Measurements from ENCODE around the gene MGAT3.

Gene MGAT3

DNA sequence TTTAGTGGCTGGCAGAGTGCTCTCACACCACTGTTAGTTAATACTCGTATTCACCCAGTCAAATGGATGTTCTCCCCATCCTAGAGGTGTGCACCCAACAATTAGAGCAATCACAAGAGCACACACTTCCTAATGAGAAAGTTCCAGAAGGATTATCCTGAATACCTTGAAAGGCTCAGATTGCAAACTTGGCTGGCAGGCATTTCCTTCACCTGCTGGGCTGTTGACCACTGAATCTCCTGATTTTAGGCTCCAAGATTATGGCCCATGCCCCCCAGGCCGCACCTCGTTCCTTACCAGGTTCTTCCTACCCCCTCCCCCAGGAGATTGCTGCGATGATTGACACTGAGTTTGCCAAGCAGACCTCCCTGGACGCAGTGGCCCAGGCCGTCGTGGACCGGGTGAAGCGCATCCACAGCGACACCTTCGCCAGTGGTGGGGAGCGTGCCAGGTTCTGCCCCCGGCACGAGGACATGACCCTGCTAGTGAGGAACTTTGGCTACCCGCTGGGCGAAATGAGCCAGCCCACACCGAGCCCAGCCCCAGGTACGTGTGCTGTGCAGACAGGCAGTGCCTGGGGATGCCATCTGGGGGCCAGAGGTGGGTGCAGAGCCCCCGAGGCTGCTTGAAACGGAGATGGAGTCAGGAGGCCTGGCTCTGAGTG, 30.3 kb upstream of the MGAT3 start:
- no peaks in the 10 kb centered on the region for H3K9me3 ChIP-seq (ENCODE audit: insufficient read depth, low read depth, low read length)
- no peak overlapping the region for H3K9ac ChIP-seq (ENCODE audit: low read depth, low read length, poor library complexity, severe bottlenecking)
- H3K4me3 ChIP-seq (ENCODE audit: low read length, poor library complexity, severe bottlenecking), result no peak overlapping the region
- H3K36me3 ChIP-seq (ENCODE audit: insufficient read depth, low read length), result peaks cover 23% of the 10 kb centered on the region; the same call in 1 of the 2 replicates
- H4K20me1 ChIP-seq (ENCODE audit: insufficient read depth, low read length, poor library complexity, severe bottlenecking), result no peaks in the 10 kb centered on the region
- no peaks in the 10 kb centered on the region for H3K79me2 ChIP-seq (ENCODE audit: insufficient read depth, low read length)
- H3K9me2 ChIP-seq (replicated peaks; ENCODE audit: low read depth, low read length), result no peaks in the 10 kb centered on the region
- no peak overlapping the region for H2AFZ ChIP-seq (ENCODE audit: low read length)
- no peak overlapping the region for H3K4me2 ChIP-seq (ENCODE audit: low read depth, low read length, poor library complexity, severe bottlenecking)
- TF ChIP-seq, protein P1, sequence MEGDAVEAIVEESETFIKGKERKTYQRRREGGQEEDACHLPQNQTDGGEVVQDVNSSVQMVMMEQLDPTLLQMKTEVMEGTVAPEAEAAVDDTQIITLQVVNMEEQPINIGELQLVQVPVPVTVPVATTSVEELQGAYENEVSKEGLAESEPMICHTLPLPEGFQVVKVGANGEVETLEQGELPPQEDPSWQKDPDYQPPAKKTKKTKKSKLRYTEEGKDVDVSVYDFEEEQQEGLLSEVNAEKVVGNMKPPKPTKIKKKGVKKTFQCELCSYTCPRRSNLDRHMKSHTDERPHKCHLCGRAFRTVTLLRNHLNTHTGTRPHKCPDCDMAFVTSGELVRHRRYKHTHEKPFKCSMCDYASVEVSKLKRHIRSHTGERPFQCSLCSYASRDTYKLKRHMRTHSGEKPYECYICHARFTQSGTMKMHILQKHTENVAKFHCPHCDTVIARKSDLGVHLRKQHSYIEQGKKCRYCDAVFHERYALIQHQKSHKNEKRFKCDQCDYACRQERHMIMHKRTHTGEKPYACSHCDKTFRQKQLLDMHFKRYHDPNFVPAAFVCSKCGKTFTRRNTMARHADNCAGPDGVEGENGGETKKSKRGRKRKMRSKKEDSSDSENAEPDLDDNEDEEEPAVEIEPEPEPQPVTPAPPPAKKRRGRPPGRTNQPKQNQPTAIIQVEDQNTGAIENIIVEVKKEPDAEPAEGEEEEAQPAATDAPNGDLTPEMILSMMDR (conservative IDR thresholded peaks at IDR 0.05; ENCODE audit: low read length), result no peak
- TF ChIP-seq EZH2phosphoT487 (IDR thresholded peaks at IDR 0.05; ENCODE audit: borderline replicate concordance), result no peak
- H3K27me3 ChIP-seq (ENCODE audit: insufficient read depth, low read length, poor library complexity, severe bottlenecking), result no peaks in the 10 kb centered on the region
- no peaks in the 10 kb centered on the region for H3F3A ChIP-seq (ENCODE audit: low read depth)
- no peaks in the 10 kb centered on the region for H3K4me1 ChIP-seq (ENCODE audit: insufficient read depth, low read length, poor library complexity, severe bottlenecking)

DNA sequence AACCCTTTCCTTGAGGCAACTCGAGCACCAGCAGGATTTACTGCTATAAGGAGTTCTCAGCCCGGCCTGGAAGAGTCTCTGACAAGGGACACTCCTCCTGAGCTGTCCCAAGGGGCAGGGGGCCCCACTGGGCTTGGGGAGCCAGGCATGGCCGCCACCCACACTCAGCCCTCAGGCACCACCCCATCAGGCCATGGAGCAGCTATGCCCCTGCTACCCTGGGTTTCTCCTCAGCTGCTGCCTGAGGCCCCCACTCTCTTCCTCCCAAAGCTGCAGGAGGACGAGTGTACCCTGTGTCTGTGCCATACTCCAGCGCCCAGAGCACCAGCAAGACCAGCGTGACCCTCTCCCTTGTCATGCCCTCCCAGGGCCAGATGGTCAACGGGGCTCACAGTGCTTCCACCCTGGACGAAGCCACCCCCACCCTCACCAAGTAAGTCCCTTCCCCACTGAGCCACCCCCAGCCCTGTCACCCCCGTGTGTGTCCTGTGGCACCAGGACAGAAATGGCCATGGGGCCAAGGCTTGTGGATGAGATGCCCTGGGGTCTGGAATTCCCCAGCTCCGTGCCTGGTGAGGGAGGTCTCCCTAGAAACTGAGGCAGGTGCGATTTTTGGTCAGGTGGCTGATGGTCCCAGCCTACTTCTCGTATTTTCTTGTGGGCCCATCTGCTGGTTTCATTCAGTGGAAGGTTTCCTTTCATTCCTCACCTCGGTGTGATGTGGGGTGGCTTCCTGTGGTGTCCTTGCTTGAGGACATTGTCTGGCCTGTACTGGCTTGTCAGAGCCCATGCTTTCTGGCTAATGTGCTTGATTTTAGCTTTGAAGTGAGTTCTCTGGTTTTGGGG, 28.8 kb upstream of the MGAT3 start:
- H3K4me2 ChIP-seq (ENCODE audit: low read depth, low read length, poor library complexity, severe bottlenecking), result no peak overlapping the region
- no peaks in the 10 kb centered on the region for H3K9me3 ChIP-seq (ENCODE audit: insufficient read depth, low read depth, low read length)
- no peaks in the 10 kb centered on the region for H3K79me2 ChIP-seq (ENCODE audit: insufficient read depth, low read length)
- no peaks in the 10 kb centered on the region for H3K9me2 ChIP-seq (replicated peaks; ENCODE audit: low read depth, low read length)
- H3K4me3 ChIP-seq (ENCODE audit: low read length, poor library complexity, severe bottlenecking), result no peak overlapping the region
- no peak for TF ChIP-seq EZH2phosphoT487 (IDR thresholded peaks at IDR 0.05; ENCODE audit: borderline replicate concordance)
- TF ChIP-seq, protein P1 (conservative IDR thresholded peaks at IDR 0.05; ENCODE audit: low read length), result no peak
- no peaks in the 10 kb centered on the region for H4K20me1 ChIP-seq (ENCODE audit: insufficient read depth, low read length, poor library complexity, severe bottlenecking)
- H3K27me3 ChIP-seq (ENCODE audit: insufficient read depth, low read length, poor library complexity, severe bottlenecking), result no peaks in the 10 kb centered on the region
- H3F3A ChIP-seq (ENCODE audit: low read depth), result no peaks in the 10 kb centered on the region
- no peaks in the 10 kb centered on the region for H3K4me1 ChIP-seq (ENCODE audit: insufficient read depth, low read length, poor library complexity, severe bottlenecking)
- no peak overlapping the region for H2AFZ ChIP-seq (ENCODE audit: low read length)
- no peak overlapping the region for H3K9ac ChIP-seq (ENCODE audit: low read depth, low read length, poor library complexity, severe bottlenecking)
- H3K36me3 ChIP-seq (ENCODE audit: insufficient read depth, low read length), result peaks cover 30% of the 10 kb centered on the region; the same call in 1 of the 2 replicates

DNA sequence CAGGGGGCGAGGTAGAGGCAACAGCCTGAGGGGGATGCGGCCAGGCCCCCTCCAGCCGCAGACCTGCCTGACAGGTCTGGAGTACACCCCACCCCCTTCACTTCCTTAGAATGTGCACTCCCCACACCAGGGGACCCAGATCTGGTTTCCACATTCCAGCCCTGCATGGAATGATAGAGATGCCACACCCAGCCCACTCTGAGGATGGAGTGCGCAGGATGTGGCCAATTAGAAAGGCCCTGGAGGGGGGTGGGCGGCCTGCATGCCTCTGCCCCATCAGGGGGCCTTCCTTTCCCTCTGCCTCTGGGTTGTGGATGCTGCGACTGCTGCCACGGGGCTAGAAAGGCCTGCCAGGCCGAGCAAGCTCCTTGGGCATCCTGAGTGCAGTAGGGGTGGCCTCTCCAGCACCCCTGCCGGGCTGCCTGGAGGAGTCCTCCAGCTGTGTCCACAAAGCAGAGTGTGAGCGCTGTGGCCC, 28.2 kb upstream of the MGAT3 start:
- TF ChIP-seq, protein P1 (conservative IDR thresholded peaks at IDR 0.05; ENCODE audit: low read length), result no peak
- TF ChIP-seq EZH2phosphoT487 (IDR thresholded peaks at IDR 0.05; ENCODE audit: borderline replicate concordance), result no peak
- no peak overlapping the region for H3K9ac ChIP-seq (ENCODE audit: low read depth, low read length, poor library complexity, severe bottlenecking)

More for the DNA sequence above, 28.2 kb upstream of the MGAT3 start:
- Histone ChIP-seq H3K4me1 (ENCODE audit: insufficient read depth, low read length, poor library complexity, severe bottlenecking) (no peaks in the 10 kb centered on the region), H3F3A (ENCODE audit: low read depth) (no peaks in the 10 kb centered on the region), H4K20me1 (ENCODE audit: insufficient read depth, low read length, poor library complexity, severe bottlenecking) (no peaks in the 10 kb centered on the region), H3K9me2 (replicated peaks; ENCODE audit: low read depth, low read length) (no peaks in the 10 kb centered on the region), H3K9me3 (ENCODE audit: insufficient read depth, low read depth, low read length) (no peaks in the 10 kb centered on the region), H3K79me2 (ENCODE audit: insufficient read depth, low read length) (no peaks in the 10 kb centered on the region), H3K4me2 (ENCODE audit: low read depth, low read length, poor library complexity, severe bottlenecking) (no peak overlapping the region), H3K27me3 (ENCODE audit: insufficient read depth, low read length, poor library complexity, severe bottlenecking) (no peaks in the 10 kb centered on the region), H3K4me3 (ENCODE audit: low read length, poor library complexity, severe bottlenecking) (no peak overlapping the region), H3K36me3 (ENCODE audit: insufficient read depth, low read length) (peaks cover 30% of the 10 kb centered on the region; the same call in 1 of the 2 replicates), H2AFZ (ENCODE audit: low read length) (no peak overlapping the region)
